ENCODE data around the gene REEP5.

Gene REEP5

DNA sequence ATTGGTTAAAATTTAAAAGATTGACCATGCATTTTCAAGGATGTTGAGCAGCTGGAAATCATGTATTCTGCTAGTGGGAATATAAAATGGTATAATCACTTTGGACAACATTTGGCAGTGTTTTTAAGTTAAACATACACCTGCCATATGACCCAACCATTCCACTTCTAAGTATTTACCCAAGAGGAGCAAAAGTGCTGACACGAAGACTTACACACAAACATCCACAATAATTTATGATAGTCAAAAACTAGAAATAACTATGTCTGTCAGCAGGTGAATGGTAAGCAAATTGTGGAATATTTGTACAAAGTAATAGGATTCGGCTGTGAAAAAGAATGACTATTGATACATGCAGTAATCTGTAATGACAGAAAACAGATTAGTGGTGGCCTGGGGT is 91.6 kb downstream of the REEP5 start:
- no peaks in the 10 kb centered on the region for H3K9me3 ChIP-seq

More for the DNA sequence above, 91.6 kb downstream of the REEP5 start:
- intact Hi-C loops (cut with DNase I; ENCODE audit: low total_unique reads), result no loop called here
- TF ChIP-seq, protein P1, sequence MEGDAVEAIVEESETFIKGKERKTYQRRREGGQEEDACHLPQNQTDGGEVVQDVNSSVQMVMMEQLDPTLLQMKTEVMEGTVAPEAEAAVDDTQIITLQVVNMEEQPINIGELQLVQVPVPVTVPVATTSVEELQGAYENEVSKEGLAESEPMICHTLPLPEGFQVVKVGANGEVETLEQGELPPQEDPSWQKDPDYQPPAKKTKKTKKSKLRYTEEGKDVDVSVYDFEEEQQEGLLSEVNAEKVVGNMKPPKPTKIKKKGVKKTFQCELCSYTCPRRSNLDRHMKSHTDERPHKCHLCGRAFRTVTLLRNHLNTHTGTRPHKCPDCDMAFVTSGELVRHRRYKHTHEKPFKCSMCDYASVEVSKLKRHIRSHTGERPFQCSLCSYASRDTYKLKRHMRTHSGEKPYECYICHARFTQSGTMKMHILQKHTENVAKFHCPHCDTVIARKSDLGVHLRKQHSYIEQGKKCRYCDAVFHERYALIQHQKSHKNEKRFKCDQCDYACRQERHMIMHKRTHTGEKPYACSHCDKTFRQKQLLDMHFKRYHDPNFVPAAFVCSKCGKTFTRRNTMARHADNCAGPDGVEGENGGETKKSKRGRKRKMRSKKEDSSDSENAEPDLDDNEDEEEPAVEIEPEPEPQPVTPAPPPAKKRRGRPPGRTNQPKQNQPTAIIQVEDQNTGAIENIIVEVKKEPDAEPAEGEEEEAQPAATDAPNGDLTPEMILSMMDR (IDR thresholded peaks at IDR 0.05), result no peak
- H3K27ac ChIP-seq, result no peak overlapping the region
- no peaks in the 10 kb centered on the region for H3K4me1 ChIP-seq
- DNase-seq, result no peak
- peaks cover 41 to 66% (median 62%) of the 10 kb centered on the region in 3 donors for H3K36me3 ChIP-seq
- H3K27me3 ChIP-seq, result no peaks in the 10 kb centered on the region
- H3K4me3 ChIP-seq, result no peak overlapping the region
